NB4 (cell line): Measurements from ENCODE around the gene DENND2D.

Source experiments
- CTCF ChIP-seq: IDR thresholded peaks from one replicate; pipeline ENCODE4 v1.5.1; 2012; ENCODE audit warnings: low read depth, low read length
- MAX ChIP-seq: IDR thresholded peaks from 2 replicates; pipeline ENCODE4 v1.6.1; 2011; ENCODE audit warnings: low read depth, low read length
- MYC ChIP-seq: IDR thresholded peaks from 2 replicates; pipeline ENCODE4 v1.6.1; 2011; ENCODE audit warnings: low read depth, low read length
- POLR2A ChIP-seq: IDR thresholded peaks from 2 replicates; pipeline ENCODE4 v1.6.1; 2011; ENCODE audit warnings: mild to moderate bottlenecking; ENCODE audit not compliant: insufficient read length; ENCODE audit errors: extremely low read depth

- TF ChIP-seq CTCF: no peak
- TF ChIP-seq MAX: no peak
- TF ChIP-seq POLR2A: no peak
- TF ChIP-seq MYC: no peak
Measured at GRCh38 chr1:111212634-111213335, 12.3 kb upstream of the DENND2D start.
